ENCODE data around the gene STMN3.

- no peak for TF ChIP-seq REST (IDR thresholded peaks at IDR 0.05; ENCODE audit: low read depth)
- TF ChIP-seq JUND (IDR thresholded peaks at IDR 0.05) = no peak
- no peak for TF ChIP-seq CEBPB (IDR thresholded peaks at IDR 0.05; ENCODE audit: low read depth)
- TF ChIP-seq CTCF (IDR thresholded peaks at IDR 0.05 in 2 of 3, conservative IDR thresholded peaks at IDR 0.05 in 1 of 3; ENCODE audit: borderline replicate concordance in 1 of 3, insufficient read depth in 1 of 3, low read depth in 2 of 3, low read length in 2 of 3) = no peak
- TF ChIP-seq EZH2 (IDR thresholded peaks at IDR 0.05) = no peak
- no peak for TF ChIP-seq POLR2A (IDR thresholded peaks at IDR 0.05; ENCODE audit: borderline replicate concordance, extremely low read depth, insufficient read depth, insufficient read length)
- TF ChIP-seq YY1 (IDR thresholded peaks at IDR 0.05; ENCODE audit: extremely low read depth, insufficient replicate concordance, low read depth, low read length) = no peak
These were observed 10.3 kb upstream of the STMN3 start for GRCh38 chr20:63663332-63664066.
